GM18868 (cell line): Measurements from ENCODE around the gene PDZK1IP1.
"Not testable (repeated sequence)": the region's sequence is repeated elsewhere in the genome, so short reads cannot be mapped to it uniquely, and the experiment has no call there.

ENCODE experiments used
- ATAC-seq: cut with Tn5 transposase; IDR thresholded peaks from one replicate; pipeline ENCODE4 v1.9.1; 2021; ENCODE audit warnings: mild to moderate bottlenecking, moderate library complexity; ENCODE audit not compliant: unreplicated experiment

The PDZK1IP1 gene

DNA sequence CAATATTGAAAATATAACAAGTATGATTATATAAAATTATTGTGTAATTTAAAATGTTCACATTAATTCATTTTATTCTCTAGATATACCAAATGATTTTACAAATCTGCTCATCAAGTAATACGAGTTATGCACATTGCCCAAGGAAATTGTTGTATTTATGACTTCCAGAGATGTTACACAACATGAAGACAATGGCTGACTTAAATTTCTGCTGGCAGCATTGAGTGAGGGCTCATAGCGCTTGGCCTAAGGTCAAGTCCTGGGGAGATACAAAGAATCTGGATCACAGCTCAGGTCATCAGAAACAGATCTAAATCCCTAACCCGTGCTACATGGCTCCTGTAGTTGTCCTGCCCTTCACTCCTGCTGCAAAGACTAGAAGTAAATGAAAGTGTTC, 49.5 kb downstream of the PDZK1IP1 start:
- not testable (repeated sequence) for ATAC-seq

DNA sequence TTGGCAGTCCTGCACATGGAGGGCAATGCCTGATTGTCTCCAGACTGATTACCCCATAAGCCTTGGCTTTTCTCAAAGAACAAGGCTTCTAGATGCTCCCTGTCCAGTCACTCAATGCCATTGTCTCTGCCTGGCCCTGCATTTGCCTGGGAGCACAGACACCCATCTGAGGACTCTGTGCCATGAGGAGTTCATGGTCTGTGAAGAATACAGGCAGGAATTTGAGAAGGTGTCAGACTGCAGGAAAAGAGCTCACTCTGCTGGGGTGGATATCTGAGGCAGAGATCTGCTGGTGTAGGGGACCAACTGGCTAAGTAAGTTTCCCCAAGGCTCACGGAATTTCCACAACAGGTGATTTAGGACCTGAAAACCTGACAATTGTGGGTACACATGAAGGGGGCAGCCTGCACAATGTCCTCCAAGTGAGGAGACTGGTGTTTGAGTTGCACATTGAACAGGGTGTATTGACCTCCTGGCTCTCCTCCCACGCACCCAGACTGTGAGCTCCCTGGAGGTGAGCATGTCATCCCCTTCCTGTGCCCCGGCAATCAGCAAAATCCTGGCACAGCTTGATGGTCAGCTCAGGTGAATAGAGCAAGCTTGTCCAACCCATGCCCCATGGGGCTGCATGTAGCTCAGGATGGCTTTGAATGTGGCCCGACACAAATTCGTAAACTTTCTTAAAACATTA, 51.8 kb downstream of the PDZK1IP1 start:
- no peak for ATAC-seq

DNA sequence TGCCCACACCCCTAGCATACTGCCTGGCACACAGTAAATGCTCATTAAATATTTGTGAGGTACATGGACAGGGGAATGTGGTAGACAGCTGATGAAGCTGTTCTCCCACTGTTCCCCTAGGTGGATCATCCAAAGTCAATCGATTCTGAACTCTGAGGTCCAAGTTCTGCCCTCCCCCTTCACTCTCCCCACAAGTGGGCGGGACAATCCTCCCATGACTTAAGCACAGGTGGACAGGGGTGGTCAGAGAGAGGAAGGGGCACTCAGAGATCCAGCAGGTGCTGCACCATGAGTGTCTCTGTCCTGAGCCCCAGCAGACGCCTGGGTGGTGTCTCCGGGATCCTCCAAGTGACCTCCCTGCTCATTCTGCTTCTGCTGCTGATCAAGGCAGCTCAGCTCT, 52.6 kb downstream of the PDZK1IP1 start, which contains the start of gene CYP4A22:
Gene CYP4A22, plus strand, starts transcription at position 244 of the 400 bp plus-strand sequence. Its CDS starts 45 bp downstream, at position 289.
- ATAC-seq: no peak
